GM12873 (cell line): ENCODE data around the gene SLC27A2.

Source experiments
- CTCF ChIP-seq: IDR thresholded peaks from 2 replicates; pipeline ENCODE4 v1.5.1; 2012; ENCODE audit warnings: low read depth, mild to moderate bottlenecking, moderate library complexity, low read length, control low read depth; ENCODE audit not compliant: insufficient read depth; ENCODE audit errors: missing control alignments

The SLC27A2 gene

GRCh38 chr15:50261981-50262380, 80.0 kb downstream of the SLC27A2 start:
- peak; percentile 45 for TF ChIP-seq CTCF

- no peak for TF ChIP-seq CTCF
Observed at GRCh38 chr15:50262533-50262932, 80.5 kb downstream of the SLC27A2 start.

DNA sequence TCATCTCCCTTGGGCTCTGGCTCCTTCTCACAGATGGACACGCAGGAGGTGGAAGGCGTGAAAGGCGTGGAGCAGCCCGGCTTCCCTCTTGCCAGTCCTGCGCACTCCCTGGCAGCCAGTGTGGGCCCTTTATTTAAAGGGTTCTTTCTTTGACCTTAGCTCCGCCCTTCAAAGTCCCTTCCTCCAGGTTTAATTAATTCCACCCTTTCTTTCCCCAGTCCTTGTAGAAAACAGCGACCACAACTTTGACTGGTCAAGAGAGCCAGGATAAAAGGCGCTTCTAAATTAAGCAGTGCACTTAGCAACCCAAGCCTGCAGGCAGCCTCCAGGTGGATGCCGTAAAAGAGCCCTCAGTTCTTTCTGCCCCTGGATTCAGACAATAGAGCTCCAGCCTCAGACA, 83.6 kb downstream of the SLC27A2 start, which contains the start of gene HDC:
HDC (minus strand) TSS at position 107 of the 400 bp plus-strand sequence; CDS start at position 4, 103 bp downstream.
- no peak for TF ChIP-seq CTCF

DNA sequence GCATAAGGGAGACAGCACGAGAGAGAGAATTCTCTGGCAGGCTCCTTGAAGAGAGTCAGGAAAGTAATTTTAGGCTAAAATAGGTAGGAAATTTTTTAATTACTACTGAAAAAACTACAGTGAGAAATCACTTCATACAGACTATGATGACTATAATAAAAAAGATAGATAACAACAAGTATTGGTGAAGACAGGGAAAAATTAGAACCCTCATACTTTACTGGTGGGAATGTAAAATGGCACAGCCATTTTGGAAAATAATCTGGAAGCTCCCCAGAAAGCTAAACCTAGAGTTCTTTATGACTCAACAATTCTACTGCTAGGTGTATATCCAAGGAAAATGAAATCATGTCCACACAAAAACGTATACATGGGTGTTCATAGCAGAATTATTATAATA, 85.6 kb downstream of the SLC27A2 start:
- TF ChIP-seq CTCF, result no peak

- TF ChIP-seq CTCF, result no peak
Observed at GRCh38 chr15:50275091-50275490, 93.1 kb downstream of the SLC27A2 start.

DNA sequence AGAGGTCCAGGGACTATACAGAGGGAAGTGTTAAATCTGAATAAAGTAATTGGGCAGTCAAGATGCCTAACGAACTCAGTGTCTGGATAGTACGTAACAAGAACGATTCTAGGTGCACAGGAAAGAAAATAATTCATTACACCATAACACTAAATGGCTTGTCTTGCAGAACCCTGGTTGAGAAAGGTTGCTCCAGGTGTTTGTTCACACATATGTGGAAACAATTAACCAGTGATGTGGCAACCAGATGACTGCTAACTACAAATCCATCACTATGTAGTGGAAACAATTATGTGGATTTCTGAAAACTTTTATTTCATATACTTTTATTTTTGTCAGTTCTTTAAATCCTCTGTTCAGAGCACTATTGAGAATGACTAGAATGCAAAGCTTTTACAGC, 93.9 kb downstream of the SLC27A2 start:
- TF ChIP-seq CTCF, result no peak

GRCh38 chr15:50277370-50277769, 95.4 kb downstream of the SLC27A2 start:
- TF ChIP-seq CTCF, result no peak
